HG03520 (cell line): ENCODE results near the gene LZTS2.

Experiments
- ATAC-seq: cut with Tn5 transposase; IDR thresholded peaks from one replicate; pipeline ENCODE4 v1.9.1; 2021; ENCODE audit warnings: mild to moderate bottlenecking, moderate library complexity; ENCODE audit not compliant: unreplicated experiment

The LZTS2 gene

DNA sequence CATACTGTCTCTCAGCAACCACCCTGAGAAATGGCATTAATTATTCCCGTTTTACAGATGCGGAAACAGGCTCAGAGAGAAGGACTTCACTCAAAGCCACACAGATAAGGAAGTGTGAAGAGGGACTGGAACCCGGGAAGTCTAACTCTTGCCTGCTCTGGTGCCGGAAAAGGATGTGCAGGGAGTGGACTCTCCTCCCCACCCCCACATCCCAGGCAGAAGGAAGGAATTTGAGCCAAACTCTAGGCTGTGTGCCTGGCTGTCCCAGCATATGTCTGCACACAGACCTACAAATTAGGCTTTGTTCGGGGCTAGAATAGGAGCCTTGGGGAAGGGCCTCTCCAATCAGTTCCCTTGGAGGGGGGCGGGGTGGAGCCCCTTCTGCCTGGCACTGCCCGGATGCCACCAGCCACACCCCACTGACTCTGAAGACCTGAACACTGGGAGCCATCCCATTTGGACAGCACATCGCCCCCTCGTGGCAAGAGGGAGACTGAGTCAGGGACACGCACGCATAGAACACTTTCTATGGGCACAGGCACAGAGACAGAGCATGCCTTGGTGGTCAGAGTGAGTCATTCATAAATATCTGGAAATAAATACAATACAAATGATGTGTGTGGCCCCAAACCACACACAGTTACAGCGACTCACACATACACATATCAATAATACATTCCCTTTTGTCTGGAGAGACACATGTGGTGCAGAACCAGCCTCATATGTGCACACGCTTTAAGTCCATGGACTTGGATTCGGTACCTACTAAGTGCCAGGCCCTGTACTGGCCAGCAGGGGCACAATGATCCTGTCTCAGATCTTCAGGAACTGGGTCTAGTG is 13.1 kb downstream of the LZTS2 start:
- ATAC-seq, result peak; percentile 63

DNA sequence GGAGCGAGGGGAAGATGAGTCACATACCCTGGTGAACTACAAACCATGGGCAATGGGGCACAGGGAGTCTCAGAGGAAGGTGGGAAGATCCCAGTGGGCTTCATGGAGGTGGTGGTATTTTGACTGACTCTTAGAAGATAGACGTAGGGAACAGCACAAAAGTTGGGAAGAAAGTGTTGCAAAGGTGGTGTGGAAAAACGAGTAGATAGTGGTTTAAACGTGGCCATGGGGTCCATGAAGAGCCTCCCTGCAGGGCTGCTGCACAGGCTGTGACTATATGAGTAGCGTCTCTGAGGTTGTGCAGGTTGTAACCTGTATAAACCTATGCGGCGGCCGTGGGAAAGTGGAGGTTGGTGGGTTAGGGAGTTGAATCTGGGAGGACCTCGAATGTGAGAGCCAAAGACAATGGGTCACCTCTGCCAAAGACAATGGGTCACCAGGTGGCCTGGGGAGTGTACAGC is 13.8 kb downstream of the LZTS2 start:
- ATAC-seq, result no peak

DNA sequence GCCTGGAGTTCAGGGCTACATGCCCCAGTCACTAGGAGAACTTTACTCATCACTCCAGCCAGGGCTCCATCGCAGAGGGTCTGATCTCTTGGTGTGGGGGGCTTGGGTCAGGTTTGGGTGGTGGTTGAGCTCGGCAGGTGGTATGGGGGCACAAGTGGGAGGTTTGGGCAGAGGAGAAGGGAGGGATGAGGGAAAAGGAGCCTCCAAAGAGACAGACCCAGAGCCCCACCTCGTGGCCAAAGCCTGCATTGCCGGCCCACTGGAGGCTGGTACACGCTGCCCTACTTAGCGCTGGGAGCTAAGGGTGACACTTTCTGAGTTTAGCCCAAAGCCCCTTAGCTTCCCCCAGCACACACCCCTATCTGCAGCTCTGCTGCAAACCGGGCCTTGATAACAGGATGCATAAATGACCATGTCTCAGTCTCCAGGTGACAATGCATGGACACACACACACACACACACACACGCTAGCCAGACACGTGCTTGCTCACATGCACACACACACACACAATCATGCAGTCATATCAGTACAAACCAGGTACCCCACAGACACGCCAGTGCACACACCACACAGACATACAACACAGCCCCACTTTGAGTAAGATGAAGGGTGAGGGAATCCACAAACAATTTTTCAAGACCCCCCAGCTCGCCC is 14.7 kb downstream of the LZTS2 start:
- ATAC-seq, result no peak

DNA sequence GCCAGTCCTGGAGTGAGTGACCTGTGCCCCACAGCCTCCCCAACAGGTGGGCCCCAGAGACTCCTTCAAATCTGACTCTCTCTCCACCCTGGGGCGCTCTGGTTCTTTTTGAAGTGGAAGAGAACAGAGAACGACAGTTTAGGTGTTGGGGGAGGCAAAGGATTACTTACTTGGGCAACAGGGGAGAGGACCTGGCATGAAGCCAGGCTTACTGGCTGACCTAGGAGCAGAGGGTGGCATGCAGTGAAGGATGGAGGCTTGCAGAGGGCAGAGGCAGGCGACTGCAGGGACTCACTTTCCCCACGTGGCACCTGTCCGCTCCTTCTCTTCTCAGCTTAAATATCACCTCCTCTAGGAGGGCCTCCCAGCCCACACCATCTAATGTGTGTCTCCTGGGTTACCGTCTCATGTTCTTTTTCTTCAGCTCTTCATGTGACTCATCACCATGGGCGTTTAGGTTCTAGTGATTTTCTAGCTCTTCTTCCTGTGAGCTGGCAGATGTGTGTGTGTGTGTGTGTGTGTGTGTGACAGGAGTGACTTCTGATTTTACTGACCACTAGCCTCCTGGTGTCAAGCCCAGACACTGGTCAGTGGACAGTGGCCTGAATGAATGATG is 15.5 kb downstream of the LZTS2 start:
- ATAC-seq, result no peak

DNA sequence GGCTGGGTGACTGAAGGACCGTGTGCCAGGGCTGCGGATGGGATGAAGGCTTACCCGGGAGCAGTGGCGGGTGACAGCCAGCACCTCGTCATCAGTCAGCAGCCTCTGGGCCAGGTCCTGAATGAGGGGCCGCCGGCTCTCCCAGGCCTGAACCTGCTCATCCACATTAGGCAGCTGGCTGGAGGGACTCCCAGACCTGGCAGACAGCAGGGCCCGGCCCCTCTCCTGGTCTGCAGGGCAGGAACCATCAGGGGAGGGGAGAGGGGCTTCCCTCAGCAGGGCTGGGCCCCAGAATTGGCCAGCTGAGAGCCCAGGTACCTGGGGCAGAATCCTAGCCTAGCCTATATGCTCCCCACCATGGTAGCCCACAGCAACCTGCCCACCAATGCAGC is 16.0 kb downstream of the LZTS2 start:
- no peak for ATAC-seq

DNA sequence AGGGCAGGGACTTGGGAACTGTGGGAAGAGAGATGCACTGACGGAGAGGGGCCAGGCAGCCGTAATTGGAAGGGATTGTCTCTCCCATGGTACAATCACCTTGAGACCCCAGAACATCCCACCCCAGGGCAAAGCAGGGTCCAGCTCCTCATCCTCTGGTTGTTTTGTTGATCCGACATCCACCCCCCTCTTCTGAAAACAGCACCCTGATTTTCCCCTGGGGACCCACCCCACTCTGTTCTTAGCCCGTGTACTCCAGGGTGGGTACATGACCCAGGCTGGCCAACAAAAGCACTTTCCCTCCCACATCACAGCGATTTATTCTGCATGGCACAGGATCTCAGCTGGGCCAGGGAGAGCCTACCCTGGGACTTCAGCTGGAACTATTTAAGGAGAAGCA is 17.2 kb downstream of the LZTS2 start:
- ATAC-seq, result no peak

DNA sequence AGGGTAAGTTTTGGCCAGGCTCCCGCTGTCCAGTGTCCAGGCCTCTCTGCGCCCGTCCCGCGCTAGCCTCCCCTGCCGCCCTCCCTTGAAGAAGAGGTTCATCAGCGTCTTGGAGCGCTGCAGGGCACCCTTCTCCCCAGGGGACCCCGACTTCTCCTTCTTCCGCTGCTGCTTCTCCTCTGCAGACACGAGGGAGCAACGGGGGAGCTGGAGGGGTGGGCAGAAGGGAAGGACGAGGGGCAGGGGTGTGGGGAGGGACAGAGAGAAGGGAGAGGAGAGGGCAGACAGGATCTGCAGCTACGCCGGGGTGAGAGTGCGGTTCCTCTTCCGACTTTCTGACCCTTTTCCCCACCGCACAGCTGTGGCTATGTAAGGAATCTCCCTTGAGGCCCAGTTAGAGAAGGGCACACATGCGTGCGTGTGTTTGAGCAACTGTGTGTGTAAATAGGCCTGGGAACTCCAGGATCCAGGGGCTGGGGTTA is 18.6 kb downstream of the LZTS2 start:
- ATAC-seq, result no peak

DNA sequence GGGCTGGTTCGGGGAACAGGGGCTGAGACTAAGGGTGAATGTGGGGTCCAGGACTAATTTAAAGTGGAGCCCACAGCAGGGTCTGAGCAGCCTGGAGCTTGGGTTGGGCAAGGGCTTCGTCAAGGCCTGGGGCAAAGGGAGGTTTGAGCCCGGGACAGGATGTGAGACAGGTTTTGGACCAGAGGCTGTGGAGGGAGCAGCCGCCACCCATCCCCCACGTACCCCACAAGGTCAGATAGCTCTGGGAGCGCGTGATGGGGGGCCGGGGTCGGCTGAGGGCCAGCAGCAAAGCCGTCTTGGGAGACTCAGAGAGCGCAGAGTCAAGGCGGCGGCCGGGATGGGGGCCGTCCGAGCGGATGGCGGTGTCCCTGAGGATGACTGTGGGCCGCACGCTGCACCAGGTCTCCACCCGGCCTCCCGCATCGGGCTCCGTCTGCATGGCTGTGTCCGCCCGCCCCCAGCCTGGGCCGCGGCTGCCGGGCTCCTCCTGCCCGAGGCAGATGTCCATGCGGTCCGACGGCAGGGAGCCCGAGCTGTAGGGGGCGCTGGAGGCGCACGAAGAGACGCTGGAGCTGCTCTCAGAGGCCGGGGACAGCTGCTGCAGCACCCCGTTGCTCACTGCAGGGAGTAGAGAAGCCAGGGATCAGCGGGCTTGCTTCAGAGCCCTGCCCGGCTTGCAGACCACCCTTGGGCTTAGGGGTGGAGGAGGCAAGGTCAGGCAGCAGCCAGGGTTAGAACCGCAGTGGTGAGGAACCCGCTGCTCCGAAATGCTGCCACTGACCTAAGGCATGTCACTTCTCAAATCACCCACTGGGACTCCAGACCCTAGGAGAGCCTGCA is 19.2 kb downstream of the LZTS2 start:
- no peak for ATAC-seq

DNA sequence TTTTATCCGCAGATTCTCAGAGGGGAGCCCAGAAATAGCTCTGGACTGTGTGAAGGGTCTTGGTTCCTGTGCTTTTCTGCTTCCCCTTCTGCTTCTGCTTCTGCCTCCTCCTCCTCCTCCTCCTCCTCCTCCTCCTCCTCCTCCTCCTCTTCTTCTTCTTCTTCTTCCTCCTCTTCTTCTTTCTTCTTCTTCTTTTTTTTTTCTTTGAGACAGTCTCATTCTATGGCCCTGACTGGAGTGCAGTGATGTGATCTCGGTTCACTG is 19.8 kb downstream of the LZTS2 start:
- no peak for ATAC-seq

DNA sequence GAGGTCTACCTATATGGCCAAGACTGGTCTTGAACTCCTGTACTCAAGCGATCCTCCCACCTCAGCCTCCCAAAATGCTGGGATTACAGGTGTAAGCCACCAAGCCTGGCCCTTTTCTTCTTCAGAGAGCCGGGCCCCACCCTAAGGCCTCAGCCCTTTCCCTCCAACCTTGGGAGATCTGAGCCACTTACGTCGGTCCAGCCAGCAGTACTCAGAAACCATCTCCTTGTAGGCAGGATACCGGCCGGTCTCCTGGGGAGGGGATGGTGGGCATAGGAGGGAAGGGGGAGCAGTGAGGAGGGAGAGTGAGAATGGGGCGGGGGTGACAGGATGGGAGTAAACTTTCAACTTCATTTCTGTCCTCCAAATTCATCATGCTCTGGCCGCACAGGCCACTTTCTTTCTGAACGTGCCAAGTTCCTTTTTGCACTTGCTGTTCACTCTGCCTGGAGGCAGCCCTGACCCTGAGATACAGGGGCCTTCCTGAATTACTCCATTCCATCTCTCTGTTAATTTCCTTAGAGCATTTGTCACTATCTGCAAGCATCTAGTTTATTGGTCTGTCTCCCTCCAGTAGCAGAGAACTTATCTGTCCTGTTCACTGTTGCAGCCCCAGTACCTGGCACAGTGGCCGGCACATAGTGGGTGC is 20.9 kb downstream of the LZTS2 start:
- no peak for ATAC-seq

DNA sequence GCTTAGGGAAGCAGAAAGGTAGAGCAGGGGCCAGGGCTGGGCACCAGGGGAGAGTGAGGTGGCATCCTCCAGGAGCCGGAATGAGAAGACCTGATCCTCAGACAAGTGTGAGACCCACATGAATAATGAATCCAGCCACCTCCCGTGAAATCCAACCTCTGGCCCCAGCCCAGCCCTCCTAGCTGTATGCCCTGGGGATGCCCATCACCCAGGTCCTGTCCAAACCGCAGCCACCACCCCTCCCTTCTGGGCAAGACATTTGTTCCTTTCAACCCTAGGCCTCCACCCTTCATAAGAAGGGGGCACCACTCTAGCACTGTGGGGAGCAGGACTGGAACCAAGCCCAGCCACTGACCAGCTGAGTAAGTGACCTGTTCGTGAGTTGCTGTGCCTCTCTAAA is 21.6 kb downstream of the LZTS2 start:
- no peak for ATAC-seq

DNA sequence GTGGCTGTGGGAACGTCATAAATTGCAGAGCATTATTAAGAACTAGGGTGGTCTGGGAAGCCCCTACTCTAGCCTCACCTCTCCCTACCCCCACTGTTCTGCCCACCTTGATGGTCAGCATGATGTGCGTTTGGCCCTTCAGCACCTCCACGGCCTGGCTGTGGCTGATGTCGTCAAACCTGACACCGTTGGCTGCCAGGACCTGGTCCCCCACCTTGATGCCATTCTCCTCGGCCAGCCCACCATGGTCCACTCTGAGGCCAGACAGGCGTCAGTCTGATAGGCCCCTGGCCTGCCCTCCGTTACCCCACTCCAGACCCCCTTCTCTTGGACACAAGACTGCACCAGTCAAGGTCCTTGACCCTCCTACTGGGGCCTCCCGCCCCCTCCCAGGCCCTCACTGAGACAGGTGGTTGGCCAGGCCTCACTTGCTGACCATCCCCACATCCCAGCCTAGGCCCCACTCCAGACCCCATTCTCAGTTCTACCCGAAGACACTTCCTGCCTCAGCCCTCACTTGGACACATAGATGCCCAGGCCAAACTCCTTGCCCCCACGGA is 22.2 kb downstream of the LZTS2 start:
- ATAC-seq, result no peak

DNA sequence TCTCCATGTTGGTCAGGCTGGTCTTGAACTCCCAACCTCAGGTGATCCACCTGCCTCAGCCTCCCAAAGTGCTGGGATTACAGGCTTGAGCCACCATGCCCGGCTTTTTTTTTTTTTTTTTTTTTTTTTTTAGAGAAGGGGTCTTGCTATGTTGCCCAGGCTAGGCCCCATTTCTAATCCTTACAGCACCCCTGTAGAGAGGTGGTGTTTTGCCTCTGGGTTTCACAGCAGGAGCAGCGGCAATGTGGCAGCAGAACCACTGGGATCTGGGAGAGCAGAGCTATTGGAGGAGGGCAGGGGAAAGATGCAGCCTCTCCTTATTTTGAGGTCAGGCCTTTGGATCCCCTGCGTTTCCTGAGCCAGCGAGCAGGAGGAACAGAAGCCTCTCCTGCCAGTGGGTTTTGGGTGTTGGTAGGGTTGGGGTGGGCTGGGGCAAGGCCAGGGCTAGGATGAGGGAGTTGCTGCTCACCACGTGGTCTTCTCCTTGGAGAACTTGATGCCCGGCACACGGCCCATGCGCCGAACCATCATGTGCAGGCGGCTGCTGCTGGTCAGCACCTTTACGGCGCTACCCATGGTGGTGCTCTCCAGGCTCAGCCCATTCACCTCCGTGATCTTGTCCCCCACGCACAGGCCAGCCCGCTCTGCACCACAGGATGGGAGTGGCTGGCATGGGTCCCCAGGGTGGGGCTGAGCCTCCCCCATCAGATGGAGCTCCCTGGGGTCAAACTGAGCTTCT is 23.5 kb downstream of the LZTS2 start:
- no peak for ATAC-seq

DNA sequence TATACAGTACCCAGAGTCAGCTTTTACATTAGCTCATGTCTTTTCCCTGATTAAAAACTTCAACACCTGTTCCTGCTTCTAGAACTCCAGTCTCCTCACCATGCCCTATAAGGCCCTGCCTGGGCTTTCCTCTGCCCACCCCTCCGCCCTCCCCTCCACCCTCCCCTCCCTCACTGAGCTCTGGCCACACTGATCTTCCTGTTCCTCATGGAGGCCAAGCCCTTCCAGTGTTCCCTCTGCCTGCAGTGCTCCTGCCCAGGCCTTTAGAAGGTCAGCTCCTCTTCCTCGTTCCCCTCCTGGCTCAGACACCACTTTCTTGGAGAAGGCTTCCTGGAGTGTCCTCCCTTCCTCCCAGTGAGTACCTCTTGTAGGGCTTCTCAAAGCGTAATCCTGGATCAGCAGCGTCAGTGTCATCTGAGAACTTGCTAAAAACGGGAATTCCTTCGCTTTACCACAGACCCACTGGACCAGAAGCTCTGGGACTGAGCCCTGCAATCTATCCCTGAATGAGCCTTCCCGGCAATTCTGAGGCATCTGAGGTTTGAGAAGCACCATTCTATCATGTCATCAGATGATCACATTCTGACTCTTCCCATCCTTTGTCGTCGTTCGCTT is 27.6 kb downstream of the LZTS2 start:
- no peak for ATAC-seq

DNA sequence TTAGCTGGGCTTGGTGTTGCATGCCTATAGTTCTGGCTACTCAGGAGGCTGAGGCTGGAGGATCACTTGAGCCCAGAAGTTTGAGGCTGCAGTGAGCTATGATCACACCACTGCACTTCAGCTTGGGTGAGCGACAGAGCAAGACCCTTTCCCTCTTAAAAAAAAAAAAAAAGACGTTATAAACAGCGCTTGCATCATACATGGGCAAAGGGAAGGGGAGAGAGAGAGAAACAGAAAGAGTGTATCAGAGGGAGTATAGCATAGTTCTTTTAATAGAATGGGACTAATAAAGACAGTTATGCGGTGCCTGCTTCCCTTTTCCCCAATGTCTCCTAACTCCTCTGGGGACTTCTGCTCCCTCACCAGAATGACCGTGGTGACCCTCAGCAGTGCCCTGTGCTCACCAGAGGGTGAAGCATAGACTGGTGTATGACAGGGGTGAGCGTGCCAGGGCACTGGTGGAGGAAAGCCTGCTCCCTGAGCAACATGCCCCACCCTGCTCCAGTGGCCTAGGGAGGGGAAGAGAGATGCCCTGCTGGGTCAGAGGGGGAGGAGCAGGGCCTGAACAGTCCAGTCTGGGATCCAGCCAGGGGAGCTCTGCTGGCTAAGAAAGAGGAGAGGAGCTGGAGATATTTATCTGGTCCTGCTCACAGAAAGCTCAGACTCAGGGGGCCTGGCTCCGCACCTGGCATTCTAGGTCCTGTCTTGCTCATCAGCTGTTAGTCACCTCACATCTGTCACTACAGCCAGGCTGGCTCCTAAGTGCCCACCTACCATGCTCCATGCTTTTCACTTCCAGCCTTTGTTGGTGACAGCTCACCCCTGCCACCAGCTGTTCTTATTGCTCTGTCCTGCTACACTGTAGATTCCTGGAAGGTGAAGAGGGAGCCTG is 29.1 kb downstream of the LZTS2 start:
- no peak for ATAC-seq

DNA sequence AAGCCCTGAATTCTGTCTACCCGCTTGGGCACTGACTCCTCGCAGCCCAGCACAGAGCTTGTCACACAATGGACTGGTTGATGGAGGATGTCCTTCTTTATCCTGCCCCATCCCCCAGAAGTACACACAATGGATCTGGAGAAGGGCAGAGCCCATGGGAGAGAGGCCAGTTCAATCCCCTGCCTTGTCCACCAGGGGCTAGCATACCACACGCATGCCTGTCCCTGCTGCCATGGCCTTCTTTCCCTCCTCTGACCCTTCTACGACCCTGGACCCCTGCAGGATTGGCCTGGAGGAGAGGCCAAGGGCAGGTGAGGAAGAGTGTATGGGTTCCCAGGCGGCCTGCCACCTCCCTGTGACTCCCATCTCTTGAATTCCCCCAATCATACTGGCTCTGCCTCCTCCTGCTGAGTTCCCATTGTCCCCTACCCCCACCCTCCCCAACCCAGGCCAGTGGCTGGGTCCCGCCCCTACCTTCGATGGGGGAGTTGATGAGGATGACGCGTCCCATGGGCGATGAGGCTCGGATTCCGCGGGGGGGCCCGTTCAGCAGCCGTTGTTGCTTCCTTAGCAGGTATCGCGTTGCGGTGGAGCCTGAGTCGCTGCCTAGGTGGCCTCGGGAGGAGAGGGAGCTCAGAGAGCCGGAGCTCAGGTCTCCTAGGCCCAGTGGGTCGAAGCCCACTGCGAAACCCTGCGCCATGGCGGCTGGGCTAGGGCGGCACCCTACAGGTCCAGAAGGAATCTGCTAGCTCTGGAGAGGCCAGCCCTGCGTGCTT is 30.1 kb downstream of the LZTS2 start:
- ATAC-seq, result no peak

DNA sequence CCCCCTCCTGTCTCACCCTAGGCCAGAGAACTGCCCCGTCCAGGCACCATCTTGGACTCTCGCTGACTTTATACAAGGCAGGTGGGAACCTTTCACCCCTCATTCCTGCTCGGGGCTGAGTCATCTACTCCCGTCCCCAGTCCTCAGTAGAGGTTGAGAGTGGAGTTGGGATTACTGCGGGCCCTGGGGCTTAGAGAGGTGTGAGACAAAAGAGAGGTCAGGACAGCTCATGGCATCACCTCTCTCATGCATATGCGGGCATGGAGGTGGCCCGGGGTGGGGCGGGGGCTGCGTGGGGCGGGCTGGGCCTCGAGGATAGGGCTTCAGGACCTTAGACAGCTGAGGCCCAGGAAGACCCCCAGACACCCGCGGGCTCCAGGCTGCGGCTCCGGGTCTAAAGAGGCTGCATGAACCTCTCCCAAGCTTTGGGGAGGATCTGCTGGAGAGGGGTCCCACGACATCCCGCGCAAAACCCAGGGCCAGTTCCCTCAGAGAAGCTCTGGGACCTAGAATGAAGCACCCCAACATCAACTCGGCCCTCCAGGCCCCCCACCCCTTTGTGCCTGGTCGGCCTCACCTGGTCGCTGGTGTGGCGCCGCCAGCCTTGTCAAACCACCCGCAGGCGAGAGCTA is 31.0 kb downstream of the LZTS2 start:
- ATAC-seq, result no peak
